ENCODE results near the gene SEM1. TPM values are rescaled to one million over a fixed set of nuclear protein-coding genes. Genes with fewer than 3 reads are reported as not detected.
"Not testable (repeated sequence)": the region's sequence is repeated elsewhere in the genome, so short reads cannot be mapped to it uniquely, and the experiment has no call there.

SEM1 gene
- total RNA-seq, 2 donors from 2014 or later: 51.3 to 59.8 TPM

DNA sequence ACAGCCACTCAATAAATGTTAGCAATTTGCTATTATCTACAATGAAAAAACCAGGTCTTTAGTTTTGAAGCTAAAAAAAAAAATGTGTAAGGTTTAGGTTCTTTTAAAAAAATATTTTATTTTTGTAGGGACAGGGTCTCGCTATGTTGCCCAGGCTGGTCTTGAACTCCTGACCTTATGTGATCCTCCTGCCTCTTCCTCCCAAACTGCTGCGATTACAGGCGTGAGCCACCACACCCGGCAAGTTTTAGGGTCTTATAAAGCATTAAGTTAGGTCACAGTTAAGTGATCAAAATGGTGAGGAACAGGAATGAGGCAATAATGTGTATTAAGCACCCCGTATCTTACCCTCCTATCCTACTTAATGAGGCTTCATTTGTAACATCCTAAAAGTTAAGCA is 774 bp downstream of the SEM1 start:
- DNase-seq: no peak
- intact Hi-C loops (cut with DNase I): loop anchor here in 1 of 2 donors (10.0 kb wide), 1 partner anchor 294 kb away; no protein-coding TSS in a partner anchor
- ATAC-seq: no peak

DNA sequence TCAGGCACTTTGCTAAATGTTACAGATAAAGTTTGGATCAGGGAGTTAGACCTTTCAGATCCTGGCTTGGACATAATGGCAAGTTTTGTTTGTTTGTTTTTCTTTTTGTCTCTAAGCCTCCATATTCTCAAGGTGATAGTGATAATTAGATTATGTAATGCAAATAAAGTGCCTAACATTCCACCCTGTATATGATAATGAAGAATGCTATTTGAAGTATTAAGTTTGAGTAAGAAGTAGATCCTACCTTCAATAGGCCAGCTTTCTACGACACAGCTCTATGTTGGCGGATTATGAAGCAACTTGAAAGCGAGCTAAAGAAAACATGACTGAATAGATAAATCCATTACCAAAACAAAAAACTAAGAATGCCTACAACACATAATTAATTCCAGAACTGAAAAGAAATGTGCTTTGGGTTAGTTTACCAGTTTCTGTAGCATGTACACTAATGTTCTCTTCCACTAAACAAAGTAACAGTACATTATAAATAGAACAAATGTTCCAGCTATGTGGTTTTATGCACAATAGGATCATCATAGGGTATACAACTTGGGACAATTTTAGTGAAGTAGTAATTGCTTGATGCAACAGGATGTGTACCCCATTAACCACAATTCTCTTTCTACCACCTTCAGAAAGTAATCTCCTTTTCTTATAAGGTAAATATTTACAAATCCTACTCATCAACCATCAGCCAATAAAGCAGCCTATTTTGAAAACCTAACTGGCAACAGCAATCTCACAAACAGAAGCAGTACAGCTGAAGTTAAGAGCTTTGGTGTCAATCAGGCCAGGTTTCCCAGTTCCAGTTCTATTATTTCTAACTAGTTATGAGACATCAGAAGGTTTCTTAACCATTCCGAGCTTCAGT is 1.5 kb downstream of the SEM1 start:
- intact Hi-C loops (cut with DNase I): loop anchor here in 1 of 2 donors (10.0 kb wide), 1 partner anchor 293 kb away; no protein-coding TSS in a partner anchor
- DNase-seq (no peak), ATAC-seq (no peak)

DNA sequence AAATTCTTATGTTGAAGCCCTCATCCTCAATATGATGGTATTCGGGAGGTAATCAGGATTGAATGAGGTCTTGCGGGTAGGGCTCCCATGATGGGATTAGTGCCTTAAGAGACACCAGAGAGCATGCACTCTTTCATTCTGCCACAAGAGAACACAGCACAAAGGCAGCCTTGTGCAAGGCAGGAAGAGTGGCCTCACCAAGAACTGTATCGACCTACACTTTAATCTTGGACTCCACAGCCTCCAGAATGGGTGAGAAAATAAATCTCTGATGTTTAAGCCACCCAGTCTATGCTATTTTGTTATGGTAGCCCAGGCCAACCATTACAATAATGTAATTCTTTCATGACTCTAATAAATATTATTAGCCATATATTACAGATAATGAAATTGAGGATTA is 8.4 kb downstream of the SEM1 start:
- DNase-seq (no peak), ATAC-seq (no peak)
- intact Hi-C loops (cut with DNase I): loop anchor here in 1 of 2 donors (10.0 kb wide), 1 partner anchor 286 kb away; no protein-coding TSS in a partner anchor

DNA sequence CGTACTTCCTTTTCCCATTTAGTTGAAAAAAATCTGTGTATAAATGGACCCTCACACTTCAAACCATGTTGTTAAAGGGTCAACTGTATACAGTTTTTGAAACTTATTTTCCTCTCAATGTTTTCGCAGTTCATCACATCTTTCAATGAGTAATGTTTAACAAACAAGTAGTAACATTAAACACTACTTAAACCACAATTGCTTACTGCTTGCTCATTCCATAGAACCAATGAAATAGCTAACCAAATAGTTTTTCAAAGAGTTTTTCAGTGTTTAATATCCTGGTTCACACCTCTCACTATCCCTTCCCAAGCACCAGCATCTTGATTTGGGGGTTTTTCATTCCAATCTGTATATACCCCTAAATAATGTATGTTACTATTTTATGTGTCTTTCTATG is 9.1 kb downstream of the SEM1 start:
- intact Hi-C loops (cut with DNase I): loop anchor here in 1 of 2 donors (10.0 kb wide), 1 partner anchor 286 kb away; no protein-coding TSS in a partner anchor
- DNase-seq: no peak

DNA sequence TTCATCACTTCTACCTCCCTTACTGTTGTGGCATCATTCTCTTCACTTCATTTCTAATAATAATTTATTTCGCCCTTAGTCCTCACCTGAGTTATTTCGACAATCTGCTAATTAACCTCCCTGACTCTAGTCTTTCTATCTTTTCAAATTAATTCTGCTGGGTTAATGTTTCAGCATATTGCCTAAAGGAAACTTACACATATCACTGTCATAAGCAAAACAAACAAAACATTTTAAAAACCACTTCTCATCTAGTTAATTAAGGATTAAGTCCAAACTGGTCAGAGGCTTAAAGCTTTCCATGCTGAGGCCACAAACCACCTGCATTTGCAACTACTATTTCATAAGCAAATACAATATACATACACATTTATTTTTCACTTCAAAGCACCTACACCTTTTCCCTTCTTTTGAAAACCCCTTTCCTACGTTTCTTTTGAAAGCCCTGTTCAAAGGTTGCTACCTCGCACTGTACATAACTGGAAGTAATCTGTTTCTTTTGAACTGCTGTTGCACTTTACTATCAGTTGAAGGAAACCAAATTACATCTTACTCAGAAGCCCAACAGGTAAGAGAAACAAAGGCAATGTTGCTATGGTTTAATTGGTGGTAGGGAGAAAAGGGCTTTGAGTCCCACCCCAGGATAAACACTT is 10.3 kb downstream of the SEM1 start:
- intact Hi-C loops (cut with DNase I): no loop called here
- no peak for DNase-seq
- ATAC-seq: no peak

More for the DNA sequence above, 9.1 kb downstream of the SEM1 start:
- ATAC-seq: no peak

DNA sequence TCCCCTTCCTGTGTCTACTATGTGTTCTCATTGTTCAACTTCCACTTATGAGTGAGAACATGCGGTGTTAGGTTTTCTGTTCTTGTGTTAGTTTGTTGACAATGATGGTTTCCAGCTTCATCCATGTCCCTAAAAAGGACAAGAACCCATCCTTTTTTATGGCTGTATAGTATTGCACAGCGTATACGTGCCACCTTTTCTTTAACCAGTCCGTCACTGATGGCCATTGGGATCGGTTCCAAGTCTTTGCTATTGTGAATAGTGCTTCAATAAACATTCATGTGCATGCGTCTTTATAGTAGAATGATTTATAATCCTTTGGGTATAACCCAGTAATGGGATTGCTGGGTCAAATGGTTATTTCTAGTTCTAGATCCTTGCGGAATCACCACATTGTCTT is 11.2 kb downstream of the SEM1 start:
- ATAC-seq; DNase-seq; intact Hi-C loops (cut with DNase I): not testable (repeated sequence)

DNA sequence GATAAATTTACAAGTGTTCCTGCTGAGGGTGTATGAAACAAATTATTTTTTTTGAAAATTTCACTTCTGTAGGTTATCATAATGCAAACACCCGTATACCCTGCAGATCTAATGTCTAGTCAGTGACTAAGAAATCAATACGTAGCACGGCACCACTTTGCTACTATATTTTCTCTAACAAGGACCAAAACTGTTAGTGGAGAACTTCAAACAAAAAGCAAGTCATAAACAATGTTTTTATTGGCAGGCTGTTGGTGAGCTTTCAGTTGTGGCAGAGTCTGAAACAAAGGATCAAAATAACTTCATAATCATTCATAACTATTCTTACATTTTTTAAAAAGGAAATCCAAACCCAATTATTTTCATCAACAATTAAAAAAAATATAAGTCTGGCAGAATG is 11.8 kb downstream of the SEM1 start:
- DNase-seq (no peak), ATAC-seq (no peak)
- intact Hi-C loops (cut with DNase I): no loop called here

DNA sequence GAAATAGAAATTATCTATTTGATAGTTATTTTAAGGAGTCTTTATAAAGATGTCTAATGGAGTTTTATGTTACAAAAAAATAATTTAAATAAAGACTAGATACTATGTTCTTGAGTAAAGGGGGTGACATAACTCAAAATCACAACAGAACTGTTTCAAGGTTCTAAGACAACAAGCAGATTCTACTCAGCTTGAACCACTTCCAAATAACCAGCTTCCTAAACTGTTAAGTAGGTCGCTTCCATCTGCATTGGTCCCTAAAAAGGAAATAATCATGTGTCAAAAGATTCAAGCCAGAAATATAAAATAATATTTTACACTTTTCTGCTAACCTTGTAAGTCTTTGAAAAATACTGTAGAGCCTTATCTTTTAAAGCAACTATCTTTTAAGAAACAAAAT is 14.1 kb downstream of the SEM1 start:
- intact Hi-C loops (cut with DNase I): no loop called here

DNA sequence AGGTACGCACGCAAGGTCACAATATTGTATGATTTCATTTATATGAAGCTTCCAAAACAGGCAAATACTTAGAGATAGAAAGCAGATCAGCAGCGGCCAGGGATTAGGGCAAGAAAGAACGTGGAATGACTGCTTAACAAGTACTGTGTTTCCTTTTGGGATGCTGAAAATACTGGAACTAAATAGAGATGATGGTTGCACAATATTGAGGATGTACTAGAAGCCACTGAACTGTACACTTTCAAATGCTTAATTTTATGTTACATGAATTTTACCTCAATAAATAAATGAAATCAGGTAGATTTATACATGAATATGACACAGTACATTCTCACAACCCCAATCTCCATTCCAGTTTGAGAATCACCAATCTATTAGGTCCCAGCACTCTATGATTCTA is 15.6 kb downstream of the SEM1 start:
- no peak for DNase-seq
- no peak for ATAC-seq
- intact Hi-C loops (cut with DNase I): no loop called here

More for the DNA sequence above, 14.1 kb downstream of the SEM1 start:
- DNase-seq: no peak
- no peak for ATAC-seq

DNA sequence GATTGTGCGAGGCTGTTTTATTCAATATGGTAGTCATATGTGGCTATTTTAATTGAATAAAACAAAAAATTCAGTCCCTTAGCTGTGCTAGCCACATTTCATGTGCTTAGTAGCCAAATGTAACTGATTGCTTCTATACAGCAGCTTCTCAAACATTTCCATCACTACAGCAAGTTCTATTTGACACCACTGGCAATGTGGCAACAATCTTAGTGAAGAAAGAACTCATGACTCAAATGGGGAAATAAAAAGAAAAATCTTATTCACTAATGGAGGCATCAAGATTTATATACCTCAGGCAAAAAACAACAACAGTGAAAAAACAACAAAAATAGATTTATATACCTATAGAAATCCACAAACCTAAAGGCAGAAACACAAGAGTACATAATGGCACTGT is 17.9 kb downstream of the SEM1 start:
- ATAC-seq (no peak), DNase-seq (no peak)
- intact Hi-C loops (cut with DNase I): no loop called here

DNA sequence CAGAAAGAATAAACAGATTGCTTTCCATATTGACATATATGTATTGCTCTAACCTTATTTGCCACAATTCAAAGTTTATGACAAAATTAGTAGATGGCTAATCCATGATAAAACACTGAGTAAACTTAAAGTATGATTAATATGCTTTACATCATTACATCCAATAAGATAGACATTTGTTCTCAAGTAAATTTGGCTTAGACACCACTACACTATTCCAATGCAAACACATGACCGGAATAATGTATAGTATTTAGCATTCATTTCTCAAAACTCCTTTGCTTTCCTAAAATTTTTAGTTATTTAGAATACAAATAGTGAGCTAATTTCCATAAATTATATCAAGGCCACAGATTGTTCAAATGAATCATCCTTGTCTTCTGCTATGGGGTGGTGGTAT is 20.2 kb downstream of the SEM1 start:
- intact Hi-C loops (cut with DNase I): no loop called here
- ATAC-seq (no peak), DNase-seq (no peak)

DNA sequence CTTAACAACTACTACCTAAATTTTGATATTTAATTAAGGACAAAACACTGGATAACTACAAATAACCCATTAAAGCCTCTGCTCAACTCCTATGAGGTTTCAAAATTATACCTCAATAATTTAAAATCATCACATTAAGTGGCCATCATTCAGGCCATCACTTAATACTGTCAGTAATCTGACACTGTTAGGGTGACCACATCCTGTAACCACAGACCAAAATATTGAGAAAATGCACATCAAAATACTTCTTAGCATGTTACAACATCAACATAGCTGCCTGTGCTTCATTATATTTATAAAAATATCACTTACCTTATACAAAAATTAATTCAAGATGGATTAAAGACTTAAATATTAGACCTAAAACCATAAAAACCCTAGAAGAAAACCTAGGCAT is 23.3 kb downstream of the SEM1 start:
- ATAC-seq: no peak
- intact Hi-C loops (cut with DNase I): no loop called here
- DNase-seq: no peak

DNA sequence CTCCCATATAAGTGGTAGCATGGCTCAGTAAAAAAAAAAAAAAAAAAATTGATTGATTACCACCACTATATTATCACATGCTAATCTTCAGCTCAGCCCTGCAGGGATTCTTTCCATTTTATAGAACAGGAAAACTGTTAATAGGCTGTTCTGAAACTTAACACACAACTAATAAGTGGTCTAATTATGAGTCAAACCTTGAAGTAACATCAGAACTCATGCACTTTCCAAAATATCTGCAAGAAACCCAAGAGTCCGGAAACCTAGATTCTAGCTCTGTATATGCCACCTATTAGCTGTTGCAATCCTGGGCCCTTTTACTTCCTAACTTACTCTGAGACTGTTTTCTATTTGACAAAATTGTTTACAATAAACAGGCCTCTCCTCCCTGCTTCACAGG is 23.9 kb downstream of the SEM1 start:
- ATAC-seq (no peak), DNase-seq (no peak)
- intact Hi-C loops (cut with DNase I): no loop called here

DNA sequence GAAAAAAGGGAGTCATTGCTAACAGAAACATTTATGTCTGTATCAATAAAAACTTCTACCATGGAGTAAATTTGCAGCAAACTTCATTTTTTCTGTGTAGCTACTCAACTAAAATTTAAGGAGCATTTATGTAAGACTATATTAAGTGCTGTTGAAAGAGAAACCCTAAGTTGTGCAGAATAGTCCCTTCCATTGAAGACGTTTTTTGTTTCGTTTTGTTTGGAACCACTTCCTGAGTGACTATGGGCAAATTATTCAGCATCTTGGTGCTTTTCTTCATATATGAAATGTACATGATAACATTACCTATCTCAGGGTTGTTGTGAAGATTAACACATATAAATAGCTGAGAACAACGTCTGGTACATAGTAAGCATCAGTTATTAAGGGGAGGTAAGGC is 24.3 kb downstream of the SEM1 start:
- intact Hi-C loops (cut with DNase I): no loop called here
- ATAC-seq: no peak
- no peak for DNase-seq

DNA sequence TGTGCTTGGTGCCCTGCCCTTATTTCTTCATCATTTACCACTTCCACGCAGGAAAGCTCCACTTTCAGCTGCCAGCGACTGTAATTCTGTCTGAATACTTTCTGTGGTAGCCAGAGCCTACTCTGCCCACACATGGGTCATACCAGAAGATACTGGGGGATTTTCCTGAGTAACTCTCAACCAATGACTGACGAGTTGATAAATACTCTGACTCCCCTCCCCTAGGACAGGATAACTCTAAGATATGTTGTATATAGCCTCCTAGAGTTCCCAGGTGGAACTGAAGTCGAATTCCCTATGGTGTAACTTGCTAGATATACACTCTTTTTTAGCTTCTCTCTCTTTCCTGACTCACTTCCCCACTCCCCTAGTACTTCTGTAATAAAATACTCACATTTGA is 29.8 kb downstream of the SEM1 start:
- ATAC-seq (no peak), DNase-seq (no peak)
- intact Hi-C loops (cut with DNase I): no loop called here

DNA sequence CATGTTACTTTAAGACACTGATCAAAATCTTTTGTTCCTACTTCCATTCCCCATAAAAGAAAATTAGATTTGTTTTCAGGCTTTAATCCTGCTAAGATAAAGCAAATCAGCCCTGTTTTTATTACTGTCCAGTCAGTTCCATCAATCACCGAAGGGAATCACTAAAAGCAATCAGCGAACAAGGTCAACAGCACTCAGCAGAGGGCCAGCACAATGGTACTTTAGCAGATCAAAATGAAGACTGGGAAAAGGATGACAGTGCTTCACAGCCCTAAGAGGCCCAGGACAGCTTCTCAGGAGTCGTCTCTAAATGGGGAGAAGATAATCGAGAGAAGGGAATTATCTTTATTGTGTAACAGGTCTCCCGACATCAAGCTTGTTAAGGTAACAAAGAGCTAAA is 32.7 kb downstream of the SEM1 start:
- no peak for ATAC-seq
- intact Hi-C loops (cut with DNase I): no loop called here
- no peak for DNase-seq

DNA sequence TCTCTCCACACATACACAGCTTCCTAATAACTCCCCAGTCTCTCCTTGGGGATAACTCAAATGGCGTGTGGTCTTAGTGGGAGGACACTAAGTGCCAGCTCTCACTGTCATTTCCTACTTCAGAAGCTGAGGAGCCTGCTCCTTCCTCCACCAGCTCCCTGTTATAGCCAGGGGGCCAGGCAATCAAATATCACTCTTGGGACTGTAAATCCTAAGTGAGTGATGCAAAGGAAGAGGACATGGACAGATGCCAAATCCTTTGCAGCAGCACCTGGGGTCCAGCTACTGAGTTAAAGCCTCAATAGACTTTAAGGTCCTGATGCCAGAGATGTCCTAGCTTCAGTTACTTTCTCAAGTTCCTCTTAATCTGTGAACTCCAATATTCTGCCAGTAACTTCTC is 34.1 kb downstream of the SEM1 start:
- intact Hi-C loops (cut with DNase I): no loop called here
- no peak for ATAC-seq
- no peak for DNase-seq

DNA sequence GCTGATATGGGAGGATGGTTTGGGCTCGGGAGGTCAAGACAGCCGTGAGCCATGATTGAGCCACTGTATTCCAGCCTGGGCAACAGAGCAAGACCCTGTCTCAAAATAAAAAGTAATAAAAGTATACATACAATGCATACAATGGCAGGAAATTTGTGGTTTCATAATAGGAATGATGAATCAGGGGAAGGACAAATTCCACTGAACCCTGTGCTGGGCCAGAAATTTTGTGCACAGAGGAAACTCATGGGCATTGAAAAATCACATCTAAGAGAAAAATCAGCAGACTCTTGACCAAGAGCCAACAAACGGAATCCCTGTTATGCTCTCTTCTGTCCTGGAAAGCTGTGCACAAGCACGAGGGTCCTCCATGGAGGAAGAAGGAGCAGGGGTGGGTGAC is 35.1 kb downstream of the SEM1 start:
- intact Hi-C loops (cut with DNase I): no loop called here
- DNase-seq (no peak), ATAC-seq (no peak)

DNA sequence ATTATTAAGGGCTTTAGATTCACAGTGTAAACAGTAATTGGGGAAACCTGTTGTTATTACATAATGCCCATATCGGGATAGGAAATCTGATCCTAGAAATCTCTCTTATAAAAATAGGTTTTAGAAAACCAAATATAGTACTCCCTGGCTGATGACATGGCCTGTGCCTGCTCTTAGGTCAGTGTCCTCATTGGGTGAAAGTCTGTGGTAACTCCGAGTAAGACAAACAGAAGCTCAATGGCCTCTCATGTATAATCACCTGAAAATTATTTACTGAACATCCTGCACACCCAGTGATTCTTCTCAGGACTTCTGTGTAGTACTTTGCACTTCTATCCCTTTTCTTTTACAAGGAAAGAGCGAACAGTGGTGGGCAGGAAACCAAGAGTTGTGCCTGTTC is 37.8 kb downstream of the SEM1 start:
- no peak for ATAC-seq
- no peak for DNase-seq
- intact Hi-C loops (cut with DNase I): no loop called here

Data from left cardiac atrium (tissue), 4 donors.